HG03025 (cell line): ENCODE results near the gene KRTAP5-1.
"Not testable (repeated sequence)": the region's sequence is repeated elsewhere in the genome, so short reads cannot be mapped to it uniquely, and the experiment has no call there.

ENCODE experiments used
- ATAC-seq: cut with Tn5 transposase; IDR thresholded peaks from one replicate; pipeline ENCODE4 v1.9.1; 2021; ENCODE audit warnings: mild to moderate bottlenecking, moderate library complexity; ENCODE audit not compliant: unreplicated experiment, low FRiP score

KRTAP5-1 gene, protein sequence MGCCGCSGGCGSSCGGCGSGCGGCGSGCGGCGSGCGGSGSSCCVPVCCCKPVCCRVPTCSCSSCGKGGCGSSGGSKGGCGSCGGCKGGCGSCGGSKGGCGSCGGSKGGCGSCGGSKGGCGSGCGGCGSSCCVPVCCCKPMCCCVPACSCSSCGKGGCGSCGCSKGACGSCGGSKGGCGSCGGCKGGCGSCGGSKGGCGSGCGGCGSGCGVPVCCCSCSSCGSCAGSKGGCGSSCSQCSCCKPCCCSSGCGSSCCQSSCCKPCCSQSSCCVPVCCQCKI

GRCh38 chr11:1584661-1585370 lies at the start of gene KRTAP5-1:
KRTAP5-1 (minus strand) TSS chr11:1585283; CDS start chr11:1585249, 34 bp downstream.
- ATAC-seq: not testable (repeated sequence)

GRCh38 chr11:1633864-1634263 lies 48.8 kb upstream of the KRTAP5-1 start:
- ATAC-seq: no peak

DNA sequence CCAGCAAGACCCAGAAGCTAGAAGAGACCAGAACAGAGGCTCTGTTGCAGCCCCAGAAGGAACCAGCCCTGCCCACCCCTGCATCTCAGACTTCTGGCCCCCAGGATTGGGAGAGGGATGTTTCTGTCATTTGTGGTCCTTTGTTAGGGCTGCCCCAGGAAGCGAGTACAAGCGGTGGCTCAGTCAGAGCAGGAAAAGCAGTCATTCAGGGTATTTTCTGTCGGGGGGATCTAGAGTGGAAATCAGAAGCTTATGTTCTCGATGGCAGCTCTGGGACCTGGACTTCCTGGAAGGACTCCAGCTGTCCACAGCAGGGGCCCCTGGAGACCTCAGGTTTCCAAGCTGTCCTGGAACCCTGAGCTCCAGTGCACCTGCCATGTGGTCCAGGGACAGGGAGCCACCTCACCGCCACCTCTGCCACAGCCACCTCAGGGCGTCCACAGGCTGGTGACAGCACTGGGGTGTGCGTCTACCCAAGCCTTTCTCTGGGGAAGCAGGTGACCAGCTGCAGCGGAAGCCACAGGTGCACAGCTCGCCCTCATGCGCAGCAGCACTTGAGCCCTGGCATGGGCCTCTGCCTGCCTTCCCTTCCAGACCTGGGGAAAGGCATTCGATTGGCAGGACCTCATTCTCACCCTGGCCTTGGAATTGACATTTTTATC lies 47.1 kb upstream of the KRTAP5-1 start:
- ATAC-seq: no peak

- ATAC-seq: no peak
Measured at GRCh38 chr11:1631066-1631568, 46.0 kb upstream of the KRTAP5-1 start.

DNA sequence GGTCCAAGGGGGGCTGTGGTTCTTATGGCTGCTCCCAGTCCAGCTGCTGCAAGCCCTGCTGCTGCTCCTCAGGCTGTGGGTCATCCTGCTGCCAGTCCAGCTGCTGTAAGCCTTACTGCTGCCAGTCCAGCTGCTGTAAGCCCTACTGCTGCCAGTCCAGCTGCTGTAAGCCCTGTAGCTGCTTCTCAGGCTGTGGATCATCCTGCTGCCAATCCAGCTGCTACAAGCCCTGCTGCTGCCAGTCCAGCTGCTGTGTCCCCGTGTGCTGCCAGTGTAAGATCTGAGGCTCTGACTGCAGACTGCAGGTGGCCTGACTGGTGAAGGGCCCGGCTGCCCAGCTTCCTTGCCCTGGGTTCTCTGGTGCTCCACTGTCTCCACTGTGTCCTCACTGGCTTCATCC lies 45.2 kb upstream of the KRTAP5-1 start:
- ATAC-seq: no peak

GRCh38 chr11:1629326-1630185 lies 44.5 kb upstream of the KRTAP5-1 start, which contains the start of gene KRTAP5-5:
KRTAP5-5 (plus strand) TSS chr11:1629775; CDS start chr11:1629841, 66 bp downstream.
- no peak for ATAC-seq

- ATAC-seq: no peak
Measured at GRCh38 chr11:1628506-1629325, 43.6 kb upstream of the KRTAP5-1 start.

DNA sequence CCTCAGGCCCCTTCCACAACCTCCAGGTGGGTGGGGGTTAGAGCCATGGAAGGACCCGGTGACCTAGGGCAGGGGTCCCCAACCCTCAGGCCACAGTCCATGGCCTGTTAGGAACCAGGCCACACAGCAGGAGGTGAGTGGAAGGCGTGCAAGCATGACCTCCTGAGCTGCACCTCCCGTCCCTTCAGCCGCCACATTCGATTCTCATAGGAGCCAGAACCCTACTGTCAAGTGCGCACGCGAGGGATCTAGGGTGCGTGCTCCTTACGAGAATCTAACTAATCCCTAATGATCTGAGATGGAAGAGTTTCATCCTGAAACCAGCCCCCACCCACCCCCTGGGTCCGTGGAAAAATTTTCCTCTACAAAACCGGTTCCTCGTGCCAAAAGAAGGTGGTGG lies 40.5 kb upstream of the KRTAP5-1 start:
- no peak for ATAC-seq

DNA sequence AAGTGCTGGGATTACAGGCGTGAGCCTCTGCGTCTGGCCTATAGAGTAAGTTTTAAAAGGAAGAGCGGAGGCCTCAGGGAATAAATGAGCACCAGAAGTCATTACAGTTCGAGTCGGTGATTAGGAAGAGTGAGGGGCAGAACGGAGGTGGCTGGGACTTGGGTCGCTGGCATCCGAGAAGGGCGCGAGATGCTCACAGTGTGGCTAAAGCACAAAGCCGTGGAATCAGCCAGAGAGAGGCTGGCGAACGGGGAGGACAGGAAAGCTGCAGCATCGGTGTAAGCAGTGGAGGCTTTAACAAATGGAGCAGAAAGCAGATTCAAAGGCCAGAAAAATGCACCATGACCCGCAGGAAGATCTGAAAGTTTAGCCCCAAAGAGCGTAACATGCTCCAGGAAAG lies 39.5 kb upstream of the KRTAP5-1 start:
- ATAC-seq: no peak

DNA sequence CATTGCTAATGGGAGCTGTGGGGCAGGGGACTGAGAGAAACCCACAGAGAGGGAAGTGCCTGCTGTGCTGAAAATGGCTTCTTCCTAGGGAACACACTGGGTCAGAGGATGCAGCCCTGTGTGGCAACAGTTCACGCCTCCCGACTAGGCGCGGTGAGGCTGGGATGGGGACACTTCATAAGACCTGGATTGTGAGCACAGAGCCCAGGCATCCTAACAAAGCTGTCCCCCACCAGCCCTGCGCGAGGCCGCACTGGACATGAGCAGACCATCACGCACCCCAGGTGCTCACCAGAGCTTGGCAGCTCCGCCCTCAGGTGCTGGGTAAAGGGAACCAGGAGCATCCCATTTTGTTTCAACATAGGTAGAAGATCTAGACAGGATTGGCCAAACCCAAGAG lies 38.6 kb upstream of the KRTAP5-1 start:
- ATAC-seq: no peak

DNA sequence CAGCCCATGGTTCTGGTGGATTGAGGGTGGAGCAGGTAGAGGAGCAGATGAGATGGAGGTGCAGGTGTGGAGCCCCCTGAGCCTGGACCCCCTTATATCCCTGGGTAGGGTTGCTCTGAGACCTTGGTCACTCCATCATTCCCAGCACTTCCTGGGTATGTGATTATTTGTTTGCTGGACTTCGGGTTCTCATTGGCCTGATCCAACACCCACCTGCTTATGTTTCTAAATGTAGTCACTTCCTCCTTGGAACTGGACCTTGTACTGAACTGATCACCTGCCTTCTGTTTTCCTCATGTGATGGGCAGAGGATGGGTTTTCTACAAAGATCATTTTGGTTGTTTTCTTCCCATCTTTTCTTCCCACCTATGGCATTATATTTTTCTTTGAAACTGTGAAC lies 37.0 kb upstream of the KRTAP5-1 start, which contains the start of gene KRTAP5-4:
KRTAP5-4 (minus strand) TSS at position 53 of the 400 bp plus-strand sequence; CDS start at position 8, 45 bp downstream.
- ATAC-seq: no peak

- ATAC-seq: no peak
Measured at GRCh38 chr11:1619449-1619848, 34.4 kb upstream of the KRTAP5-1 start.

DNA sequence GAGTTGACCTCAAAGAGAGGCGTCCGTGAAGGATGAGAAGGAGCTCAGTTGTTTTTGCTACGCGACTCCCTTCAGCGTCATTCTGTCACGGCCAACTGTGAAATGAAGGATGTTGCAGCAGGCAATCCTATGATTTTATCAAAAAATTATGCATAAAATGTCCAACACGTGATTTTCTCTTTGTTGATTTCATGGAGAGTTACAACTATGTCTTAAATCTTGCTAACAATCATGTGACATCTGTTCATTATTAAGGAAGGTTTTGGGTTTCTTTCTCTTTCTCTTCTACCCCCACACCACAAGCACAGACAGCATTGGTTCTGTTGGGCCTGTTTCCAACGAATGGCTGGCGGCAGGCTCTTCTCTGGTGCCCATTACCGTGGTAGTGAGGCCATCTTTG lies 33.1 kb upstream of the KRTAP5-1 start:
- ATAC-seq: no peak

- no peak for ATAC-seq
Measured at GRCh38 chr11:1608363-1608762, 23.3 kb upstream of the KRTAP5-1 start, which contains the start of gene KRTAP5-3. KRTAP5-3 (minus strand) TSS chr11:1608463; CDS start chr11:1608385, 78 bp downstream.

GRCh38 chr11:1607901-1608300 lies 22.8 kb upstream of the KRTAP5-1 start:
- not testable (repeated sequence) for ATAC-seq

DNA sequence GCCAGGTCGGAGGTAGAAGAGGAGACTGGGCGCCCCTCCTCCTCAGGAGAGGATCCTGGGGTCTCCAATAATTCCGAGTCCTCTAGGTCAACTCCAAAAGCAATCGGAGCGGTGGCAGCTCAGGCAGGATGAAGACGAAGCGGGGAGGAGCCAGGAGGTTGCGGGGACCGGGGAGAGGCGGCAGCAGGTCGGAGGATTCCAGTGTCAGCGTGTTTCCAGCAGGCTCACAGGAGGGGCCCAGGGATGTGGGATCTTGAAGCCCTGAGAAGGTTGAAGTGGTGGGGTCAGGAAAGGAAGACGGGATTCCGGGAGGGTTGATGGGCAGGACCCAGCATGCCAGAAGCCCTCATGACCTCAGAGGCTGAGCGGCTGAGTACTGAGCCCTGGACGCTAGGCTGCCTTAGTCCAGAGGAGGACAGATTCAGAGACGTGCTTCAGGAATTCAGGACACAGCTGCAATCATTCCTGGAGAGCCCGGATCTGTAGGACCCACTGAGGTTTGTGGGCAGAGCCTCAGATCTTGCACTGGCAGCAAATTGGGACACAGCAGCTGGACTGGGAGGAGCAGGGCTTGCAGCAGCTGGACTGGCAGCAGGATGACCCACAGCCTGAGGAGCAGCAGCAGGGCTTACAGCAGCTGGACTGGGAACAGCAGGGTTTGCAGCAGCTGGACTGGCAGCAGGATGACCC lies 22.2 kb upstream of the KRTAP5-1 start:
- ATAC-seq: not testable (repeated sequence)

- not testable (repeated sequence) for ATAC-seq
Measured at GRCh38 chr11:1605923-1606322, 20.8 kb upstream of the KRTAP5-1 start.

- ATAC-seq: no peak
Measured at GRCh38 chr11:1604711-1605110, 19.6 kb upstream of the KRTAP5-1 start.

GRCh38 chr11:1604181-1604580 lies 19.1 kb upstream of the KRTAP5-1 start:
- ATAC-seq: no peak
